Measurements from ENCODE around the gene THSD7B.

DNA sequence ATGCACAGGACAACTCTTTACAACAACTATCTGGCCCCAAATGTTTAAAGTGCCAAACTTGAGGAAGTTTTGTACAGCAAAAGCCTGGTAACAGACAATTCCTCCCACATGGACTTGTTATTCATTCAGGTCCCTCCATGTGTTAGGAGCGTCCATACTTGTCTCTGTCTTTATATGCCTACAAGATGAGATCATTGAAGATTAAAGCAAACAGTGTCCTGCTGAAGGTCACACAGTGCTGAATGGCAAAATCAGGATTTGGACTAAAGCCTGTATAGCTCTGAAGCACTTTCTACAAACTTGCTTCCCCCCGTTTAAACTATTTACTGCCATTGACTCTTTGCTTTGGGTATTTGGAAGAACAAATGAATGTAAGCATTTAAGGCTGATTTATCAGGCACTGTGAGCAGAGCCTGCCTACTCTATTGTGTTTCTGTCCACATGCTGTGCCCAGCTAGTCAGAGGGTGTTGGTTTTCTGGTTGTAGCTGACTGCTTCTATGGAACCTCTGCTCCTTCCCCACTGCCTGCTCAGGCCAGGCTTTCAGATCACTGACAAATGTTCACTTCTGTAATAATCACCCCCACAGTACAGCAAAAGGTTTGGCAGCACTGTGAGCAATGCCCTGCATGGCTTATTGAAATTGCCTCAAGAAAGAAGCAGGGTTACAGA is 274.3 kb downstream of the THSD7B start:
- no peak for TF ChIP-seq MAX (IDR thresholded peaks at IDR 0.05)
- no peak for TF ChIP-seq RAD21 (conservative IDR thresholded peaks at IDR 0.05 in 1 of 2, IDR thresholded peaks at IDR 0.05 in 1 of 2)
- TF ChIP-seq, protein P1, sequence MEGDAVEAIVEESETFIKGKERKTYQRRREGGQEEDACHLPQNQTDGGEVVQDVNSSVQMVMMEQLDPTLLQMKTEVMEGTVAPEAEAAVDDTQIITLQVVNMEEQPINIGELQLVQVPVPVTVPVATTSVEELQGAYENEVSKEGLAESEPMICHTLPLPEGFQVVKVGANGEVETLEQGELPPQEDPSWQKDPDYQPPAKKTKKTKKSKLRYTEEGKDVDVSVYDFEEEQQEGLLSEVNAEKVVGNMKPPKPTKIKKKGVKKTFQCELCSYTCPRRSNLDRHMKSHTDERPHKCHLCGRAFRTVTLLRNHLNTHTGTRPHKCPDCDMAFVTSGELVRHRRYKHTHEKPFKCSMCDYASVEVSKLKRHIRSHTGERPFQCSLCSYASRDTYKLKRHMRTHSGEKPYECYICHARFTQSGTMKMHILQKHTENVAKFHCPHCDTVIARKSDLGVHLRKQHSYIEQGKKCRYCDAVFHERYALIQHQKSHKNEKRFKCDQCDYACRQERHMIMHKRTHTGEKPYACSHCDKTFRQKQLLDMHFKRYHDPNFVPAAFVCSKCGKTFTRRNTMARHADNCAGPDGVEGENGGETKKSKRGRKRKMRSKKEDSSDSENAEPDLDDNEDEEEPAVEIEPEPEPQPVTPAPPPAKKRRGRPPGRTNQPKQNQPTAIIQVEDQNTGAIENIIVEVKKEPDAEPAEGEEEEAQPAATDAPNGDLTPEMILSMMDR (IDR thresholded peaks at IDR 0.05) = no peak
- no peak for TF ChIP-seq POLR2A (IDR thresholded peaks at IDR 0.05; ENCODE audit: low read length)
- no peak for TF ChIP-seq TFCP2L1 (CRISPR knock-in tag; IDR thresholded peaks at IDR 0.05)
- no peak for TF ChIP-seq RFX5 (IDR thresholded peaks at IDR 0.05)
